Stimulated activated CD4-positive, alpha-beta T cell treated with anti-CD3 and anti-CD28 coated beads, Interleukin-12 subunit alpha, Interleukin-12 subunit beta, amount 100 ng/mL, for 24 hours (primary cell): ENCODE results near the gene CCDC149.

ENCODE experiments used
- DNase-seq, 2 experiments: peaks; one replicate each; pipeline ENCODE4 v3.0.0-alpha.2; 2020; ENCODE audit warnings: low read depth in 2 of 2

The CCDC149 gene

GRCh38 chr4:24777536-24778463, 135.0 kb downstream of the CCDC149 start:
- no peak for DNase-seq

- DNase-seq = no peak
Measured at GRCh38 chr4:24775750-24776149, 137.1 kb downstream of the CCDC149 start.

GRCh38 chr4:24775032-24775605, 137.7 kb downstream of the CCDC149 start:
- no peak for DNase-seq

- no peak for DNase-seq
Measured at GRCh38 chr4:24774452-24774851, 138.4 kb downstream of the CCDC149 start.

GRCh38 chr4:24772952-24773351, 139.9 kb downstream of the CCDC149 start:
- DNase-seq = no peak

GRCh38 chr4:24772061-24772705, 140.7 kb downstream of the CCDC149 start:
- DNase-seq = no peak

- DNase-seq = no peak
Measured at GRCh38 chr4:24771241-24771640, 141.6 kb downstream of the CCDC149 start.

GRCh38 chr4:24770667-24771066, 142.2 kb downstream of the CCDC149 start:
- DNase-seq = no peak

- no peak for DNase-seq
Measured at GRCh38 chr4:24770032-24770584, 142.7 kb downstream of the CCDC149 start.

GRCh38 chr4:24769571-24769970, 143.3 kb downstream of the CCDC149 start:
- no peak for DNase-seq

- DNase-seq = no peak
Measured at GRCh38 chr4:24768604-24769003, 144.2 kb downstream of the CCDC149 start.

GRCh38 chr4:24768006-24768405, 144.8 kb downstream of the CCDC149 start:
- no peak for DNase-seq

- DNase-seq = no peak
Measured at GRCh38 chr4:24765376-24765988, 147.4 kb downstream of the CCDC149 start.

- DNase-seq = no peak
Measured at GRCh38 chr4:24764345-24764744, 148.5 kb downstream of the CCDC149 start.

GRCh38 chr4:24763631-24764297, 149.1 kb downstream of the CCDC149 start:
- no peak for DNase-seq
